ENCODE results near the gene MYOD1. TPM values are rescaled to one million over a fixed set of nuclear protein-coding genes. Genes with fewer than 3 reads are reported as not detected.

The MYOD1 gene
- total and polyA plus RNA-seq, 8 donors, result not detected

DNA sequence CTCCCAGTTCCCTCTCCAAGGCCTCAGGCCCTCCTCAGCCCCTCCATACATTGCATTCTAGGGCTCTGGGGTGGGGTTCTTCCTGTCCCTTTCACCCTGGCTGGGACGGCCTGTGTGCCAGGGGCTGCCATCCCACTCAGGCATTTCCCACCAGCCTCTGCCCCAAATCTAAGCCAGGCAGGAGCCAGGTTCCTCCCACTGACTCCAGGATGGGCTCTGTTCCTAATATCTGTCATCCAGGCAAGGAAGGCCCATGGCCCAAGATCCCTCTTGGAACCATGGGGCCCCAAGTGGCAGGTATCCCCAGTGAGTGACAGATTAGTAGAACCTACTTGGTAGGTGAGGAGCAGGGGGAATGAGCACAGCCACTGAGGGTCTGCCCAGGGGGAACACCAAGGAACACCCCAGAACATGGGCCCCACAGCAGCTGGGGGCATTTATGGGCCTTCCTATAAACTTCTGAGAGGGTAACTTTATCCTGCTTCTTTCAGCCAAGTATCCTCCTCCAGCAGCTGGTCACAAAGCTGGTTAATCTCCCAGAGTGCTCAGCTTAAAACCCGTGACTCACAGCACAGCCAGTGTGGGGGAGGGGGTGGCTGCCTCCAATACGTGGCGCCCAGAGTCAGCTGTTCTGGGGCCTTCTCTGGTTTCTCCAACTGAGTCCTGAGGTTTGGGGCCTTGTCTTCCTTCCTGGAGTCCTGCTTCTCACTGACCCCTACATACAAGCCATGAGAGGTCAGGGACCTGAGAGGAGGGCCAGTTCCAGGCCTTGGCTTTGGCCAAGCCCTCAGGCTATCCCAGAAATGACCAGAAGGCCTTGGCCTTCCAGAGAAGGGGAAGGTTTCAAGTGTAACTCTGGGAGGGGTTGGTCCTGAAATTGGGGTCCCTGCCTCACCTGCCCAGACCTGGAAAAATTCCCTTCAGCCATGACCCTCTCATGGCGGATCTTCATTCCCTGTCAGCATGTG, 19.9 kb upstream of the MYOD1 start:
- FAIRE-seq, result no peak
- no peaks in the 10 kb centered on the region for H3K4me1 ChIP-seq
- no peak for DNase-seq
- no peaks in the 10 kb centered on the region for H3K9me3 ChIP-seq
- H3K4me3 ChIP-seq, result no peak overlapping the region
- TF ChIP-seq, protein P1, sequence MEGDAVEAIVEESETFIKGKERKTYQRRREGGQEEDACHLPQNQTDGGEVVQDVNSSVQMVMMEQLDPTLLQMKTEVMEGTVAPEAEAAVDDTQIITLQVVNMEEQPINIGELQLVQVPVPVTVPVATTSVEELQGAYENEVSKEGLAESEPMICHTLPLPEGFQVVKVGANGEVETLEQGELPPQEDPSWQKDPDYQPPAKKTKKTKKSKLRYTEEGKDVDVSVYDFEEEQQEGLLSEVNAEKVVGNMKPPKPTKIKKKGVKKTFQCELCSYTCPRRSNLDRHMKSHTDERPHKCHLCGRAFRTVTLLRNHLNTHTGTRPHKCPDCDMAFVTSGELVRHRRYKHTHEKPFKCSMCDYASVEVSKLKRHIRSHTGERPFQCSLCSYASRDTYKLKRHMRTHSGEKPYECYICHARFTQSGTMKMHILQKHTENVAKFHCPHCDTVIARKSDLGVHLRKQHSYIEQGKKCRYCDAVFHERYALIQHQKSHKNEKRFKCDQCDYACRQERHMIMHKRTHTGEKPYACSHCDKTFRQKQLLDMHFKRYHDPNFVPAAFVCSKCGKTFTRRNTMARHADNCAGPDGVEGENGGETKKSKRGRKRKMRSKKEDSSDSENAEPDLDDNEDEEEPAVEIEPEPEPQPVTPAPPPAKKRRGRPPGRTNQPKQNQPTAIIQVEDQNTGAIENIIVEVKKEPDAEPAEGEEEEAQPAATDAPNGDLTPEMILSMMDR (IDR thresholded peaks at IDR 0.05), result no peak
- intact Hi-C loops (cut with DNase I), result no loop called here
- H3K27me3 ChIP-seq, result peaks cover 0 to 8% (median 0%) of the 10 kb centered on the region in 4 donors
- no peak for ATAC-seq
- H3K27ac ChIP-seq, result no peak overlapping the region
- WGBS, 2 donors, result 84 to 87% methylated on average over 5 of the region's 5 CpGs
- H3K36me3 ChIP-seq, result no peaks in the 10 kb centered on the region

DNA sequence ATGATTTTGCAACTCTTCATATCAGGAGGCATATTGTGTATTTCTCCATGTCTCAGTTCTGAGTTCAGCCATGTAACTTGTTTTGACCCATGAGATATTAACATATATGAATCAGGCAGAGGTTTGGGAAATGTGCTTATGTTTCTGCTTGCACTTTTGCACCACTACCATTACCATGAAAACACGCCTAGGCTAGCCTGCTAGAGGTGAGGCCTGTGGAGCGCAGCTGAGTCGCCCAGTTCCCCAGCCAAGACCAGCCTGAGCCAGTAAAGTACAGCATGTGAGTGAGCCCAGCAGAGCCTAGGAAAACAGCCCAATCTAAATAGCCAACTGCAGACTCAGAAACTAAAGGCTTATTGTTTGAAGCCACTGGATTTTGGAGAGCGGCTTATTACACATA, 18.4 kb upstream of the MYOD1 start:
- no peak for ATAC-seq
- Histone ChIP-seq H3K9me3 (no peaks in the 10 kb centered on the region), H3K27ac (no peak overlapping the region), H3K4me1 (no peaks in the 10 kb centered on the region), H3K4me3 (no peak overlapping the region), H3K27me3 (peaks cover 0 to 8% (median 0%) of the 10 kb centered on the region in 4 donors), H3K36me3 (no peaks in the 10 kb centered on the region)
- DNase-seq, result no peak
- WGBS, 2 donors, result 83 to 90% methylated on average over 4 of the region's 4 CpGs
- intact Hi-C loops (cut with DNase I), result no loop called here
- FAIRE-seq, result no peak
- TF ChIP-seq, protein P1 (IDR thresholded peaks at IDR 0.05), result no peak

DNA sequence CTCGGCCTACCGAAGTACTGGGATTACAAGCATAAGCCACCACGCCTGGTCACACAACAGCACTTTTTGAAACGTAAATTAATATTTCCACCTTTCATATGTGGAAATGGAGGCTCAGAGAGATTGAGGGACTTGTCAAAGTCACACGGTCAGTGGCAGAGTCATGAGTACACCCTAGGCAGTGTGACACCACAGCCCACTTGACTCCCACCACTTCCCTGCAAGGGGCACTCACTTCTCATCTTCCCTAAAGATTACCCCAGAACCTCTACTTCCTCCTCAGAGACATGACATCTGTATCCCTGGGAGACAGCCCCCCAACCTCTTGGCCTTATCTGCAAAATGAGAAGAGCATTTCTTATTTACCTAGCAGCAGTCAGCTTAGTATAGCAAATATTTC, 16.5 kb upstream of the MYOD1 start:
- intact Hi-C loops (cut with DNase I), result no loop called here
- WGBS, 2 donors, result 54 to 63% methylated on average over 5 of the region's 5 CpGs
- no peaks in the 10 kb centered on the region for H3K9me3 ChIP-seq
- TF ChIP-seq, protein P1 (IDR thresholded peaks at IDR 0.05), result no peak
- H3K36me3 ChIP-seq, result no peaks in the 10 kb centered on the region
- DNase-seq (no peak), FAIRE-seq (no peak), ATAC-seq (no peak)
- H3K4me3 ChIP-seq, result no peak overlapping the region
- H3K27me3 ChIP-seq, result no peaks in the 10 kb centered on the region
- H3K27ac ChIP-seq, result no peak overlapping the region
- no peaks in the 10 kb centered on the region for H3K4me1 ChIP-seq

DNA sequence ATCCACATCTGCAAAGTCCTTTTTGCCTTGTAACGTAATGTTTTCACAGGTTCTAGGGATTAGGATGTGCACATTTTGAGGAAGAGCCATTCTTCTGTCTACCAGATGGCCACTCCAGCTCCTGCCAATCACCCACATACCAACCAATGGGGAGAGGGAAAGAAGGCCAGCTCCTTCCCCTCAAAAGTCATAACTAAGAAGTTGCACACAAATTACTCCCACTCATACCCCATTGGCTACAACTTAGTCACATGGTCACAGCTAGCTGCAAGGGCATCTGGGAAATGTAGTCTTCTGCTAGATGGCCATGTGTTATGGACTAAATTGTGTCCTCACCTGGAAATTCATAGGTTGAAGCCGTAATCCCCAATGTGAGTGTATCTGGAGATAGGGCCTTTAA, 15.4 kb upstream of the MYOD1 start:
- no peaks in the 10 kb centered on the region for H3K4me1 ChIP-seq
- H3K9me3 ChIP-seq, result no peaks in the 10 kb centered on the region
- no peaks in the 10 kb centered on the region for H3K27me3 ChIP-seq
- ATAC-seq, result no peak
- intact Hi-C loops (cut with DNase I), result no loop called here
- no peak for DNase-seq
- no peaks in the 10 kb centered on the region for H3K36me3 ChIP-seq
- TF ChIP-seq, protein P1 (IDR thresholded peaks at IDR 0.05), result no peak
- H3K27ac ChIP-seq, result no peak overlapping the region
- no peak for FAIRE-seq
- 92 to 93% methylated on average over 2 of the region's 2 CpGs for WGBS, 2 donors
- no peak overlapping the region for H3K4me3 ChIP-seq

DNA sequence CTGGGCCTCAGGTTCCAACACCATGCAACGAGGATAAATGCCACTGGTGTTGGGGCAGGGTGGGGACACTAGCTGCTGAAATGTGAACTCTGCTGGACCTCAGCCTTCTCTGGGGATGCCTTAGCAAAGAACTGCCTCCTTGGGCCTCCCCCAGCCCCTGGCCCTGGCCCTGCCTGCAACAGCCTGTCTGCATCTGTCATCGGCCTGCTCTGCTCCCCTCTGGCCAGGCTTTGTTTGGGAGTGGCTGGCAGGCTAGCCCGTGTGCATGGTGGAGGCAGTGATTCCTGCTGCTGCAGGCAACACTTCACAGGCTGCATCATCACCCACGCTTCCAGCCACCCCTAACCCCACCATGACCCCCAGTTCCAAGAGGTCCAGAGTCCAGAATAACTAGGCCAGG, 11.5 kb upstream of the MYOD1 start:
- DNase-seq (no peak), ATAC-seq (no peak), FAIRE-seq (no peak)
- no peak overlapping the region for H3K4me3 ChIP-seq
- TF ChIP-seq, protein P1 (IDR thresholded peaks at IDR 0.05), result no peak
- H3K36me3 ChIP-seq, result no peaks in the 10 kb centered on the region
- no peaks in the 10 kb centered on the region for H3K27me3 ChIP-seq
- no peaks in the 10 kb centered on the region for H3K4me1 ChIP-seq
- intact Hi-C loops (cut with DNase I), result no loop called here
- H3K9me3 ChIP-seq, result no peaks in the 10 kb centered on the region
- 58 to 64% methylated on average over 4 of the region's 4 CpGs for WGBS, 2 donors
- no peak overlapping the region for H3K27ac ChIP-seq
